HepG2 (cell line): Measurements from ENCODE around the gene CAMK2N2.

ENCODE experiments used
- ATF3 ChIP-seq: sonication (generic); formaldehyde crosslinking; IDR thresholded peaks from 2 replicates; pipeline ENCODE4 v1.4.0; 2020; ENCODE audit warnings: missing genetic modification reagents
- BRCA1 ChIP-seq: sonication (generic); formaldehyde crosslinking; IDR thresholded peaks from 2 replicates; pipeline ENCODE4 v1.4.0; 2020; ENCODE audit warnings: missing genetic modification reagents
- CTCF ChIP-seq: sonication (generic); formaldehyde crosslinking; IDR thresholded peaks from 2 replicates; pipeline ENCODE4 v1.5.0; 2020; ENCODE audit warnings: mild to moderate bottlenecking, missing genetic modification reagents, moderate library complexity
- ELF4 ChIP-seq: sonication (generic); formaldehyde crosslinking; IDR thresholded peaks from 2 replicates; pipeline ENCODE4 v1.5.0; 2020; ENCODE audit warnings: missing genetic modification reagents, mild to moderate bottlenecking, moderate library complexity, borderline replicate concordance
- FOXA1 ChIP-seq, 2 experiments: fragments of 450-650 bp in 1 of 2; sonication (generic) in 1 of 2; formaldehyde crosslinking in 1 of 2; IDR thresholded peaks; 2 replicates each; pipeline versions ENCODE4 v1.4.0 to v1.6.1; 2016 to 2020; ENCODE audit warnings: missing genetic modification reagents in 1 of 2
- JUND ChIP-seq: sonication (generic); formaldehyde crosslinking; IDR thresholded peaks from 2 replicates; pipeline ENCODE4 v1.8.0; 2022; ENCODE audit warnings: mild to moderate bottlenecking, missing genetic modification reagents
- KLF9 ChIP-seq: IDR thresholded peaks from 2 replicates; pipeline ENCODE4 v1.6.1; 2016; ENCODE audit warnings: low read depth
- POLR2A ChIP-seq, 2 experiments: IDR thresholded peaks; 2 replicates each; pipeline ENCODE4 v1.6.1; 2011; ENCODE audit warnings: low read depth in 2 of 2, low read length in 2 of 2, mild to moderate bottlenecking in 1 of 2, moderate library complexity in 1 of 2; ENCODE audit not compliant: insufficient read depth in 1 of 2
- TAF1 ChIP-seq: sonication (generic); formaldehyde crosslinking; IDR thresholded peaks from 2 replicates; pipeline ENCODE4 v1.4.0; 2020; ENCODE audit warnings: missing genetic modification reagents
- ZNF224 ChIP-seq: sonication (generic); formaldehyde crosslinking; IDR thresholded peaks from 2 replicates; pipeline ENCODE4 v1.5.0; 2020; ENCODE audit warnings: mild to moderate bottlenecking, missing genetic modification reagents
- ZNF274 ChIP-seq: sonication (generic); formaldehyde crosslinking; IDR thresholded peaks from 2 replicates; pipeline ENCODE4 v1.5.1; 2020; ENCODE audit warnings: mild to moderate bottlenecking, missing genetic modification reagents

- no peak for TF ChIP-seq TAF1
- TF ChIP-seq ZNF224 (CRISPR knock-in tag) = no peak
- no peak for TF ChIP-seq ATF3 (CRISPR knock-in tag)
- no peak for TF ChIP-seq POLR2A (IDR thresholded peaks at IDR 0.05; ENCODE audit: insufficient read depth in 1 of 2, low read depth in 2 of 2, low read length in 2 of 2)
- no peak for TF ChIP-seq ELF4 (CRISPR knock-in tag)
- TF ChIP-seq BRCA1 (CRISPR knock-in tag) = no peak
- no peak for TF ChIP-seq FOXA1 (IDR thresholded peaks at IDR 0.05)
- no peak for TF ChIP-seq FOXA1 (CRISPR knock-in tag; IDR thresholded peaks at IDR 0.05)
- no peak for TF ChIP-seq ZNF274
- TF ChIP-seq CTCF (CRISPR knock-in tag) = no peak
- no peak for TF ChIP-seq KLF9 (CRISPR knock-in tag)
- TF ChIP-seq JUND (CRISPR knock-in tag) = no peak
These were observed 21.6 kb downstream of the CAMK2N2 start for GRCh38 chr3:184239708-184240107.
